ENCODE measurements around the gene STRN4.
A peak's percentile ranks its signal among the peaks of the same experiment; 100 is the strongest.

The STRN4 gene

GRCh38 chr19:46704379-46705076, 41.7 kb downstream of the STRN4 start:
- DNase-seq: peak; percentile 61

GRCh38 chr19:46700704-46701103, 45.5 kb downstream of the STRN4 start:
- no peak for DNase-seq

GRCh38 chr19:46698395-46699321, 47.6 kb downstream of the STRN4 start:
- DNase-seq: no peak

GRCh38 chr19:46697204-46697960, 48.9 kb downstream of the STRN4 start:
- no peak for DNase-seq

- DNase-seq: no peak
Measured at GRCh38 chr19:46696866-46697203, 49.4 kb downstream of the STRN4 start.

- no peak for DNase-seq
Measured at GRCh38 chr19:46696052-46696451, 50.2 kb downstream of the STRN4 start.

- DNase-seq: no peak
Measured at GRCh38 chr19:46693760-46694159, 52.5 kb downstream of the STRN4 start.

GRCh38 chr19:46692918-46693722, 53.1 kb downstream of the STRN4 start:
- no peak for DNase-seq

GRCh38 chr19:46691948-46692347, 54.3 kb downstream of the STRN4 start:
- DNase-seq: no peak

- DNase-seq: no peak
Measured at GRCh38 chr19:46691104-46691503, 55.1 kb downstream of the STRN4 start.

GRCh38 chr19:46689358-46689757, 56.9 kb downstream of the STRN4 start:
- DNase-seq: no peak

- DNase-seq: no peak
Measured at GRCh38 chr19:46687438-46688145, 58.7 kb downstream of the STRN4 start.

- DNase-seq: no peak
Measured at GRCh38 chr19:46685189-46685588, 61.1 kb downstream of the STRN4 start.

- DNase-seq: no peak
Measured at GRCh38 chr19:46678110-46678732, 68.0 kb downstream of the STRN4 start.

GRCh38 chr19:46674416-46675178, 71.7 kb downstream of the STRN4 start:
- no peak for DNase-seq

- DNase-seq: no peak
Measured at GRCh38 chr19:46670813-46671212, 75.4 kb downstream of the STRN4 start.

Data from NCI-H1694 (cell line).